ENCODE results near the gene TMEFF1. TPM values are rescaled to one million over a fixed set of nuclear protein-coding genes. Genes with fewer than 3 reads are reported as not detected.

TMEFF1 gene
- total and polyA plus RNA-seq, 10 of the 15 experiments (the other 5 are each of a cell fraction or from before 2014, with no cell fraction given): 0.03 to 0.55 (median 0.11) TPM; not detected in 3

- Histone ChIP-seq H3K4me3 (no peak overlapping the region), H3K79me2 (ENCODE audit: control insufficient read depth, insufficient read depth, low read length) (no peaks in the 10 kb centered on the region), H3K27ac (ENCODE audit: control insufficient read depth, insufficient read depth) (no peak overlapping the region), H3K4me2 (ENCODE audit: control insufficient read depth, insufficient read depth) (no peak overlapping the region), H3K4me1 (ENCODE audit: control insufficient read depth, insufficient read depth, low read length) (no peaks in the 10 kb centered on the region), H3K27me3 (replicated peaks in 1 of 2; ENCODE audit: control insufficient read depth in 2 of 2, insufficient read depth in 2 of 2, low read length in 1 of 2) (no peaks in the 10 kb centered on the region; a peak in 2 of 4 replicates), H3K36me3 (ENCODE audit: control insufficient read depth in 2 of 2, insufficient read depth in 2 of 2, low read length in 1 of 2) (no peaks in the 10 kb centered on the region), H4K20me1 (ENCODE audit: control insufficient read depth, insufficient read depth) (no peaks in the 10 kb centered on the region), H2AFZ (ENCODE audit: control insufficient read depth, low read depth, low read length) (no peak overlapping the region), H3K9me3 (replicated peaks; ENCODE audit: control insufficient read depth, insufficient read depth, low read length) (no peaks in the 10 kb centered on the region), H3K9ac (ENCODE audit: control insufficient read depth, insufficient read depth, low read length) (no peak overlapping the region)
- DNase-seq (ENCODE audit: low read depth, low spot score) (no peak), ATAC-seq (no peak), FAIRE-seq (no peak)
- WGBS (ENCODE audit: insufficient coverage, insufficient replicate concordance, low lambda C conversion rate, missing lambda C conversion rate): 48% methylated on average over 7 of the region's 7 CpGs
- RAD21 ChIA-PET (ENCODE audit: unreplicated experiment): no interaction called here
- SMC1A ChIA-PET (ENCODE audit: uncharacterized antibody, unreplicated experiment): interaction anchor here (2.0 kb wide), 2 partner anchors 15 to 21 kb away, joined by 7 read pairs; no protein-coding TSS in a partner anchor
- POLR2A ChIA-PET: no interaction called here
- CTCF ChIA-PET: no interaction called here
- no TSS peak for BruUV-seq (replicated peaks)
- in situ Hi-C loops (cut with MboI) (loop anchor here (25.0 kb wide), 1 partner anchor 569 kb away; no protein-coding TSS in a partner anchor), intact Hi-C loops (cut with micrococcal nuclease; ENCODE audit: unreplicated experiment) (no loop called here)
- TF ChIP-seq RELB (IDR thresholded peaks at IDR 0.05; ENCODE audit: low read depth) (no peak), SMAD5 (IDR thresholded peaks at IDR 0.05; ENCODE audit: low read depth) (no peak), E2F8 (IDR thresholded peaks at IDR 0.05; ENCODE audit: low read depth, partially characterized antibody) (no peak), DPF2 (IDR thresholded peaks at IDR 0.05) (no peak), USF1 (IDR thresholded peaks at IDR 0.05; ENCODE audit: borderline replicate concordance, extremely low read length, insufficient read depth, low read depth, low read length) (no peak), ZNF592 (IDR thresholded peaks at IDR 0.05) (no peak), LARP7 (IDR thresholded peaks at IDR 0.05) (no peak), EP300 (IDR thresholded peaks at IDR 0.05; ENCODE audit: borderline replicate concordance in 1 of 2, control insufficient read depth in 1 of 2, low read depth in 2 of 2, low read length in 2 of 2) (no peak), HDAC6 (IDR thresholded peaks at IDR 0.05; ENCODE audit: unreplicated experiment) (no peak), MLLT1 (IDR thresholded peaks at IDR 0.05) (no peak)
Observed at GRCh38 chr9:100581081-100581480, 108.1 kb downstream of the TMEFF1 start.

All from GM12878 (cell line).